Caco-2 (cell line): ENCODE data around the gene TCAF1. TPM values are rescaled to one million over a fixed set of nuclear protein-coding genes. Genes with fewer than 3 reads are reported as not detected.

Experiments
- Bru-seq: library from RNA; stranded (reverse); fragments of 400-500 nt; gene quantifications from one replicate; lab custom pipeline; 2021; lab: Mats Ljungman, UMichigan
- BruChase-seq, 2 experiments: library from RNA; stranded (reverse); fragments of 400-500 nt; gene quantifications; one replicate each; lab custom pipeline; 2021; lab: Mats Ljungman, UMichigan
- BruUV-seq: library from RNA; stranded (reverse); fragments of 400-500 nt; replicated peaks from 2 replicates; lab custom pipeline; 2021; lab: Mats Ljungman, UMichigan
- CTCF ChIA-PET: fragments of 300-600 bp; sonication (Branson Sonifier 250); formaldehyde crosslinking; loops from one replicate; lab custom pipeline; 2022; ENCODE audit warnings: antibody characterized with exemption; lab: Charles Lee
- POLR2A ChIA-PET: fragments of 300-600 bp; sonication (Branson Sonifier 250); formaldehyde crosslinking; loops from one replicate; lab custom pipeline; 2022; ENCODE audit warnings: antibody characterized with exemption; lab: Charles Lee
- DNase-seq, 2 experiments: peaks; one replicate each; pipeline versions ENCODE4 v3.0.0 to v3.0.0-alpha.2; 2020 to 2022
- H3K27me3 ChIP-seq: replicated peaks from 2 replicates; pipeline ENCODE4 v1.6.0; 2011; ENCODE audit warnings: low read length; ENCODE audit not compliant: control insufficient read depth, insufficient read depth
- H3K36me3 ChIP-seq: 2 replicates; pipeline ENCODE4 v1.5.1; 2011; ENCODE audit warnings: low read length; ENCODE audit not compliant: control insufficient read depth, insufficient read depth
- H3K4me1 ChIP-seq: fragments of 250-450 bp; sonication (Bioruptor Pico); 2 replicates; pipeline ENCODE4 v1.5.1; 2020; ENCODE audit warnings: mild to moderate bottlenecking
- H3K4me3 ChIP-seq: 2 replicates; pipeline ENCODE4 v1.5.1; 2011; ENCODE audit warnings: low read depth, mild to moderate bottlenecking, control low read depth, low read length
- H3K9me3 ChIP-seq: fragments of 250-450 bp; sonication (Bioruptor Pico); 2 replicates; pipeline ENCODE4 v1.5.1; 2020; ENCODE audit warnings: mild to moderate bottlenecking, moderate library complexity
- H3K27ac Mint-ChIP-seq: one replicate; pipeline ENCODE4 v1.8.0; 2022; ENCODE audit warnings: mixed read lengths; ENCODE audit not compliant: unreplicated experiment
- H3K27me3 Mint-ChIP-seq: one replicate; pipeline ENCODE4 v1.8.0; 2022; ENCODE audit warnings: mixed read lengths; ENCODE audit not compliant: insufficient read depth, unreplicated experiment
- H3K36me3 Mint-ChIP-seq: one replicate; pipeline ENCODE4 v1.8.0; 2022; ENCODE audit warnings: mild to moderate bottlenecking, mixed read lengths; ENCODE audit not compliant: insufficient read depth, unreplicated experiment
- H3K4me1 Mint-ChIP-seq: one replicate; pipeline ENCODE4 v1.8.0; 2022; ENCODE audit warnings: low read depth, mixed read lengths; ENCODE audit not compliant: unreplicated experiment
- H3K4me3 Mint-ChIP-seq: one replicate; pipeline ENCODE4 v1.8.0; 2022; ENCODE audit warnings: mild to moderate bottlenecking, moderate library complexity, mixed read lengths; ENCODE audit not compliant: unreplicated experiment
- H3K9me3 Mint-ChIP-seq: one replicate; pipeline ENCODE4 v1.8.0; 2022; ENCODE audit warnings: mixed read lengths; ENCODE audit not compliant: unreplicated experiment
- intact Hi-C: fragments of 100-400 bp; cut with micrococcal nuclease; formaldehyde crosslinking; loops from one replicate; pipeline ENCODE4 v1.10.0; 2022; ENCODE audit not compliant: unreplicated experiment
- long read RNA-seq: library from polyadenylated mRNA; stranded (forward); transcript quantifications from one replicate; pipeline ENCODE4 v2.0.0, GENCODE V29; 2022
- total RNA-seq: library from RNA; stranded (reverse); gene quantifications from 2 replicates; pipeline ENCODE4 v1.2.3, GENCODE V29; 2022
- TF ChIP-seq, protein P1 (sequence below), 2 experiments: fragments of 200-600 bp in 1 of 2; IDR thresholded peaks; 1 replicate in 1 of 2; 2 replicates in 1 of 2; pipeline versions ENCODE4 v1.5.1 to v1.8.0; 2011 to 2022; ENCODE audit warnings: antibody characterized with exemption in 1 of 2, control low read depth in 1 of 2, inconsistent platforms in 1 of 2, low read depth in 1 of 2, low read length in 1 of 2, mild to moderate bottlenecking in 1 of 2, moderate library complexity in 1 of 2; ENCODE audit not compliant: insufficient read depth in 1 of 2, severe bottlenecking in 1 of 2, unreplicated experiment in 1 of 2

TCAF1 gene, protein sequence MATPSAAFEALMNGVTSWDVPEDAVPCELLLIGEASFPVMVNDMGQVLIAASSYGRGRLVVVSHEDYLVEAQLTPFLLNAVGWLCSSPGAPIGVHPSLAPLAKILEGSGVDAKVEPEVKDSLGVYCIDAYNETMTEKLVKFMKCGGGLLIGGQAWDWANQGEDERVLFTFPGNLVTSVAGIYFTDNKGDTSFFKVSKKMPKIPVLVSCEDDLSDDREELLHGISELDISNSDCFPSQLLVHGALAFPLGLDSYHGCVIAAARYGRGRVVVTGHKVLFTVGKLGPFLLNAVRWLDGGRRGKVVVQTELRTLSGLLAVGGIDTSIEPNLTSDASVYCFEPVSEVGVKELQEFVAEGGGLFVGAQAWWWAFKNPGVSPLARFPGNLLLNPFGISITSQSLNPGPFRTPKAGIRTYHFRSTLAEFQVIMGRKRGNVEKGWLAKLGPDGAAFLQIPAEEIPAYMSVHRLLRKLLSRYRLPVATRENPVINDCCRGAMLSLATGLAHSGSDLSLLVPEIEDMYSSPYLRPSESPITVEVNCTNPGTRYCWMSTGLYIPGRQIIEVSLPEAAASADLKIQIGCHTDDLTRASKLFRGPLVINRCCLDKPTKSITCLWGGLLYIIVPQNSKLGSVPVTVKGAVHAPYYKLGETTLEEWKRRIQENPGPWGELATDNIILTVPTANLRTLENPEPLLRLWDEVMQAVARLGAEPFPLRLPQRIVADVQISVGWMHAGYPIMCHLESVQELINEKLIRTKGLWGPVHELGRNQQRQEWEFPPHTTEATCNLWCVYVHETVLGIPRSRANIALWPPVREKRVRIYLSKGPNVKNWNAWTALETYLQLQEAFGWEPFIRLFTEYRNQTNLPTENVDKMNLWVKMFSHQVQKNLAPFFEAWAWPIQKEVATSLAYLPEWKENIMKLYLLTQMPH
- 92.3 and 95.1 TPM in 2 replicates for total RNA-seq
- percentile 94 among the genes with signal in this experiment for Bru-seq, nascent RNA
- percentile 89 among the genes with signal in this experiment for BruChase-seq, experiment 1, labeled RNA remaining after a 2-hour chase
- percentile 90 among the genes with signal in this experiment for BruChase-seq, experiment 2, labeled RNA remaining after a 6-hour chase
- long read RNA-seq, full-length matches to known transcripts: 13 of 72 reads
- long read RNA-seq, partial matches to known transcripts: 21 of 72 reads
- long read RNA-seq, other reads (novel, unspliced or antisense): 38 of 72 reads

DNA sequence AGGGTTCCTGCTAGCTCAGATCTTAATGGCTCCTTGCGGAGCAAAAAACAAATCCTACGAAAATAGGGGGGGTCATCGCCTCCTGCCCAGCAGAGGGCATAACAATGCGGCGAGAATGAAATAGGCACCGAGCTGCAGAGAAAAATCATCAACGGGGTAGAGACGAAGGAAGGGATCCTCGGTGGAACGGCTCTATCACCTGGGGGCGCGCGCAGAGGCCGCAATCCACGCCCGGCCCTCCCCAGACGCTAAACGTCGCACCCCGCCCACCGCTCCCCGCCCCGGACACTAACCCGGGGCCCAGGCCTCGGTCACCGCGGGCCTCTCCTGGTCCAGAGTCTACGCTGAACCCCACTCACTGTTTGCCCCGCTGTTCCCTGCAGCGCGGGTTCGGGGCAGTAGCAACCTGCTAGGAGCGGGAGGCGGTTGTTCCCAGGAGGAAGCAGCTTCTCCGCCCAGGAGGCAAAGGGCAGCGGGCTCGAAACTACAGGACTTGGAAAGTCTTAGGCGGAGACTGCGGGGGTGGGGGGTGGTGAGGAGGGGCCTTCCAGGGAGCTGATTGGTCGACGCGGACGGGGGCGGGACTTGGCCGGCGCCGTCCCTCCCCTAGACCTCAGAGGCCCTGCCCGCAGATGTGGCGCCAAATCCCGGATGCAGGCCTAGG, at the start of gene TCAF1:
TCAF1 (minus strand) TSS at position 509 of the 664 bp plus-strand sequence. CDS start 25,568 bp downstream, outside the sequence.
- peak within 1 kb of the TSS; percentile 90 for H3K4me3 ChIP-seq
- BruUV-seq: no TSS peak
- H3K27me3 Mint-ChIP-seq: no peaks in the 10 kb centered on the region
- no peaks in the 10 kb centered on the region for H3K9me3 ChIP-seq
- TF ChIP-seq, protein P1, sequence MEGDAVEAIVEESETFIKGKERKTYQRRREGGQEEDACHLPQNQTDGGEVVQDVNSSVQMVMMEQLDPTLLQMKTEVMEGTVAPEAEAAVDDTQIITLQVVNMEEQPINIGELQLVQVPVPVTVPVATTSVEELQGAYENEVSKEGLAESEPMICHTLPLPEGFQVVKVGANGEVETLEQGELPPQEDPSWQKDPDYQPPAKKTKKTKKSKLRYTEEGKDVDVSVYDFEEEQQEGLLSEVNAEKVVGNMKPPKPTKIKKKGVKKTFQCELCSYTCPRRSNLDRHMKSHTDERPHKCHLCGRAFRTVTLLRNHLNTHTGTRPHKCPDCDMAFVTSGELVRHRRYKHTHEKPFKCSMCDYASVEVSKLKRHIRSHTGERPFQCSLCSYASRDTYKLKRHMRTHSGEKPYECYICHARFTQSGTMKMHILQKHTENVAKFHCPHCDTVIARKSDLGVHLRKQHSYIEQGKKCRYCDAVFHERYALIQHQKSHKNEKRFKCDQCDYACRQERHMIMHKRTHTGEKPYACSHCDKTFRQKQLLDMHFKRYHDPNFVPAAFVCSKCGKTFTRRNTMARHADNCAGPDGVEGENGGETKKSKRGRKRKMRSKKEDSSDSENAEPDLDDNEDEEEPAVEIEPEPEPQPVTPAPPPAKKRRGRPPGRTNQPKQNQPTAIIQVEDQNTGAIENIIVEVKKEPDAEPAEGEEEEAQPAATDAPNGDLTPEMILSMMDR (IDR thresholded peaks at IDR 0.05; ENCODE audit: insufficient read depth in 1 of 2, low read depth in 1 of 2, low read length in 1 of 2, severe bottlenecking in 1 of 2, unreplicated experiment in 1 of 2): peak; percentile 14 to 63
- H3K27ac Mint-ChIP-seq: peak within 1 kb of the TSS; percentile 94
- H3K4me1 Mint-ChIP-seq: peaks cover 36% of the 10 kb centered on the region
- H3K9me3 Mint-ChIP-seq: no peaks in the 10 kb centered on the region
- no peaks in the 10 kb centered on the region for H3K27me3 ChIP-seq
- H3K4me3 Mint-ChIP-seq: peak within 1 kb of the TSS; percentile 92
- CTCF ChIA-PET: interaction anchor here (0.6 to 3.5 kb wide), 15 partner anchors 9 to 226 kb away, joined by 3 to 20 read pairs (median 5); partner anchors contain the start of gene OR2F2
- intact Hi-C loops: loop anchor here (1.0 to 2.0 kb wide), 6 partner anchors 13 to 226 kb away; no protein-coding TSS in a partner anchor
- H3K36me3 Mint-ChIP-seq: peaks cover 18% of the 10 kb centered on the region
- DNase-seq: peak; percentile 96 to 98
- POLR2A ChIA-PET: interaction anchor here (0.6 to 2.5 kb wide), 13 partner anchors 10 to 226 kb away, joined by 3 to 31 read pairs (median 4); partner anchors contain the start of gene OR2F2
- H3K4me1 ChIP-seq: peaks cover 25% of the 10 kb centered on the region
- H3K36me3 ChIP-seq: 0 out of 2 replicates have a peak, but pooled peaks cover 1% of the 10 kb centered on the region

DNA sequence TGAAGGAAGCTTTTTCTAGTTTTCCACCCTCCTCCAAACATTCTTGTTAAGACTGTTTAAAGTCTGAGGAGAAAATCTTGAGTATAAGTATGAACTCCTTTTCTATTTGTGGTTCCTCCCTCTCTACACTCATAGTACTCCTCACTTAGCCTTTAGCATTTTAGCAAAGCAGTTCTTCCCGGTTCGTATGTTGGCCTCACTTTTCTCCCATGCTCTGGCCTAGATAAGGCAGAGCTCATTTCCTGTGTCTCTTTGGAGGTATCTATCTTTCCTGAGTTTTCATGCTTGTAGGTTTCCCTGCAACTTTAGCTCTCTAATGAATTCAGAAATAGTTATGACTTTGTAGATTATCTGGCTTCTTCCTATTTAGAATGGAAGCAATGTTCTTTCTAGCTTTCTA, 46.8 kb upstream of the TCAF1 start:
- Histone ChIP-seq H3K9me3 (no peaks in the 10 kb centered on the region; the same call in 1 of the 2 replicates), H3K36me3 (no peaks in the 10 kb centered on the region), H3K27me3 (no peaks in the 10 kb centered on the region), H3K4me3 (no peak overlapping the region), H3K4me1 (no peaks in the 10 kb centered on the region)
- ChIA-PET CTCF (no interaction called here), POLR2A (no interaction called here)
- intact Hi-C loops: no loop called here
- Mint-ChIP-seq H3K4me1 (no peaks in the 10 kb centered on the region), H3K4me3 (no peak overlapping the region), H3K36me3 (no peaks in the 10 kb centered on the region), H3K27ac (no peak overlapping the region), H3K27me3 (no peaks in the 10 kb centered on the region), H3K9me3 (peaks cover 38% of the 10 kb centered on the region)
- TF ChIP-seq, protein P1 (IDR thresholded peaks at IDR 0.05; ENCODE audit: insufficient read depth in 1 of 2, low read depth in 1 of 2, low read length in 1 of 2, severe bottlenecking in 1 of 2, unreplicated experiment in 1 of 2): no peak
- BruUV-seq: no TSS peak
- no peak for DNase-seq
